Gastroesophageal sphincter (tissue), 4 donors: ENCODE results near the gene ZNF329. TPM values are rescaled to one million over a fixed set of nuclear protein-coding genes. Genes with fewer than 3 reads are reported as not detected.

Source experiments
- ATAC-seq: fragments of 150-250 bp; one replicate; pipeline ENCODE4 v1.9.1; 2016; ENCODE audit warnings: mild to moderate bottlenecking, moderate library complexity
- H3K27ac ChIP-seq, 4 donors: fragments of 200-600 bp; sonication (generic) in 3 of 4; 1 replicate in 3 of 4; 2 replicates in 1 of 4; pipeline ENCODE4 v1.5.1; 2016 to 2019
- H3K27me3 ChIP-seq: fragments of 200-600 bp; sonication (generic); one replicate; pipeline ENCODE4 v1.5.1; 2019
- H3K36me3 ChIP-seq, 2 donors: fragments of 200-600 bp; sonication (generic); one replicate each; pipeline ENCODE4 v1.5.1; 2019; ENCODE audit warnings: control low read depth in 1 of 2
- H3K4me1 ChIP-seq, 3 donors: fragments of 200-600 bp; sonication (generic); 1 replicate in 2 of 3; 2 replicates in 1 of 3; pipeline ENCODE4 v1.5.1; 2016 to 2019; ENCODE audit warnings: control low read depth in 2 of 3
- H3K4me3 ChIP-seq, 2 donors: fragments of 200-600 bp; sonication (generic); one replicate each; pipeline ENCODE4 v1.5.1; 2019; ENCODE audit warnings: mild to moderate bottlenecking in 1 of 2, moderate library complexity in 1 of 2
- H3K9me3 ChIP-seq, 3 donors: fragments of 200-600 bp; sonication (generic); one replicate each; pipeline ENCODE4 v1.5.1; 2017 to 2019; ENCODE audit warnings: control low read depth in 2 of 3
- EP300 ChIP-seq: sonication (generic); formaldehyde crosslinking; IDR thresholded peaks from one replicate; pipeline ENCODE4 v1.6.1; 2017; ENCODE audit warnings: antibody characterized with exemption, mild to moderate bottlenecking
- POLR2A ChIP-seq, 2 donors: fragments of 450-650 bp; IDR thresholded peaks; one replicate each; pipeline ENCODE4 v1.6.1; 2017; ENCODE audit warnings: antibody characterized with exemption in 2 of 2, mild to moderate bottlenecking in 2 of 2, moderate library complexity in 1 of 2
- POLR2AphosphoS5 ChIP-seq: sonication (generic); formaldehyde crosslinking; IDR thresholded peaks from one replicate; pipeline ENCODE4 v1.6.1; 2017; ENCODE audit warnings: antibody characterized with exemption
- WGBS, 2 donors: methylation state at CpG; one replicate each; pipeline ENCODE4 v1.1.5; 2018; ENCODE audit warnings: low coverage in 1 of 2; 5-methylcytosine and 5-hydroxymethylcytosine counted together
- total RNA-seq, 4 donors: library from RNA; depleted of rRNA; stranded (reverse); fragments of >200 nt; gene quantifications; one replicate each; pipeline ENCODE4 v1.1.0, GENCODE V29; 2016
- TF ChIP-seq, protein P1 (sequence below), 4 experiments: fragments of 200-600 bp in 2 of 4; fragments of 450-650 bp in 2 of 4; sonication (generic) in 1 of 4; IDR thresholded peaks; one replicate each; pipeline ENCODE4 v1.5.1; 2017 to 2019; ENCODE audit warnings: antibody characterized with exemption in 4 of 4, mild to moderate bottlenecking in 2 of 4, moderate library complexity in 2 of 4

ZNF329 gene
- total RNA-seq, 4 donors from 2014 or later: 8.4 to 14.8 (median 11.7) TPM

DNA sequence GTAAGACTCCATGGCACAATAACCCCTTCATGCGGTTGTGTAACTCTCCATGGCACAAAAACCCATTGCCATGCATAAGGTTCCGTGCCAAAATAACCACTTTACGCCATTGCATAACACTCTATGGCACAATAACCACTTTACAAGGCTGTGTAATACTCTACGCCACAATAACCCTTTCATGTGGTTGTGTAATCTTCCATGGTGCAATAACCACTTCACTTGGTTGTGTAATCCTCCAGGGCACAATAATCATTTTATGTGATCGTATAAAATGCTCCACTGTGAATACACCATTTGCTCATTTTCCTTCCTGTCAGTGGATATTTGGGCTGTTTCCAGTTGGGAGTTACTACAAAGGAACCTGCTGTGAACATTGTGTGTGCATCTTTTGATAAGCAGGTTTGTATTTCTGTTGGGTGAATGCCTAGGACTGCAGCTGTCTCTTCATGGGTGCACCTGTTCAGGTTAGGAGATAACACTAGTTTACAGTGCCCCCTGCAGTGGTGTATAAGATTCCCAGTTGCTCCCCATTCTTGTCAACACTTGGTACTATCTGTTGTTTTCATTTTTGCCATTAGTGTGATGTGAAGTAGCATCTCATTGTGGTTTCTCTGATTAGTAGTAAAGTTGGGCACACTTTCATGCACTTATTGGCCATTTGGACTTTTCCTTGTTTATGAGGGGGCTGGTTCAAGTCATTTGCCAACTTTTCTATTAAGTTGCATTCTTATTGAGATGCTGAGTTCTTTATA, 31.4 kb downstream of the ZNF329 start:
- Histone ChIP-seq H3K9me3 (peaks cover 0 to 100% (median 6%) of the 10 kb centered on the region in 3 donors), H3K27me3 (peaks cover 30% of the 10 kb centered on the region), H3K4me3 (no peak overlapping the region), H3K4me1 (no peaks in the 10 kb centered on the region), H3K27ac (no peak overlapping the region), H3K36me3 (peaks cover 0 to 15% of the 10 kb centered on the region in 2 donors)
- TF ChIP-seq POLR2A (IDR thresholded peaks at IDR 0.05): no peak
- TF ChIP-seq, protein P1, sequence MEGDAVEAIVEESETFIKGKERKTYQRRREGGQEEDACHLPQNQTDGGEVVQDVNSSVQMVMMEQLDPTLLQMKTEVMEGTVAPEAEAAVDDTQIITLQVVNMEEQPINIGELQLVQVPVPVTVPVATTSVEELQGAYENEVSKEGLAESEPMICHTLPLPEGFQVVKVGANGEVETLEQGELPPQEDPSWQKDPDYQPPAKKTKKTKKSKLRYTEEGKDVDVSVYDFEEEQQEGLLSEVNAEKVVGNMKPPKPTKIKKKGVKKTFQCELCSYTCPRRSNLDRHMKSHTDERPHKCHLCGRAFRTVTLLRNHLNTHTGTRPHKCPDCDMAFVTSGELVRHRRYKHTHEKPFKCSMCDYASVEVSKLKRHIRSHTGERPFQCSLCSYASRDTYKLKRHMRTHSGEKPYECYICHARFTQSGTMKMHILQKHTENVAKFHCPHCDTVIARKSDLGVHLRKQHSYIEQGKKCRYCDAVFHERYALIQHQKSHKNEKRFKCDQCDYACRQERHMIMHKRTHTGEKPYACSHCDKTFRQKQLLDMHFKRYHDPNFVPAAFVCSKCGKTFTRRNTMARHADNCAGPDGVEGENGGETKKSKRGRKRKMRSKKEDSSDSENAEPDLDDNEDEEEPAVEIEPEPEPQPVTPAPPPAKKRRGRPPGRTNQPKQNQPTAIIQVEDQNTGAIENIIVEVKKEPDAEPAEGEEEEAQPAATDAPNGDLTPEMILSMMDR (IDR thresholded peaks at IDR 0.05): no peak
- no peak for TF ChIP-seq POLR2AphosphoS5
- no peak for TF ChIP-seq EP300
- no peak for ATAC-seq
- WGBS, 2 donors: 76 to 86% methylated on average over 5 of the region's 5 CpGs

DNA sequence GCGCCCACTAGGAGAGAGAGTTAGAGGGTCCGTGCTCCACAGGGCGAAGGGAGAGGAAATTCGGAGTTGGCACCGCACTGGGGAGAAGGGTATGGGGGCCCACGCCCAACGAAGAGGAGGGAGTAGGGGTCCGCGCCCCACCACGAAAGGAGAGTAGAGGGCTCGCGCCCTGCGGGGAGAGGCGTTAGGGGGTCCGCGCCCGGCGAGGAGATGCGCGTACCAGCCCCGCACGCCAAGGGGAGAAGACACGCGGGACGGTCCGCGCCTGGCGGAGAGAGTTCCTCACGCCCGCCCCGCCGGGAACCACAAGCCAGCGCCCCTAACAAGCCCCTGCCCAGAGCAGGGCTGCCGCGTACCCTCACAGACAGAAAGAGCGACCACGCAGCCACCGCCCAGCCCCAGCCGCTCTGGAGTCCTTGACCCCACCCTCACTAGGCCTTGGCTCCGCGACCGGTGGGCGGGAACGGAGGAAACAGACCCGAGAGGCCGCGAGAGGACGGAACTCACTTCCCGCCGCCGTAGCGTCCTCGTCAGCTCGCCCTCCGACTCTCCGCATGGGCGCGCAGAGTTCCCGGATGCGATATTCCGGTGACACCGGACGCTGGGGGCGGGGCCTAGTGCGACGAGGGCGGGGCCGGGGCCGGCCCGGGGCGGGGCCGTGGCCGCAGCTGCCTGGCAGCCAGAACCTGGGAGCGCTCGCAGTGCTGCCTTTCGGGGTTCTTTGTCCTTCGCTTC, 32.6 kb downstream of the ZNF329 start:
- peaks cover 0 to 100% (median 6%) of the 10 kb centered on the region in 3 donors for H3K9me3 ChIP-seq
- ATAC-seq: no peak

DNA sequence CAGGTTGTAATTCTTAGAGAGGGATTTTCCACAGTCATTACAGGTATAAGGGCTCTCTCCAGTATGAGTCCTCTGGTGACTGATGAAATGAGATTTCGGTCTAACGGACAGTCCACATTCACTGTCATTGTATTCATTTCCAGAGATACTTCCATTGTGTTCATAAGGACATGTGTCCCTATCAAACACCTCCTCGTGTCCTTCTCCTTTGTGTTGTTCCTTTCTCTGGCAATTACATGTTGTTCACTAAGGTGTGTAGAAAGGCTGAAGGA, 42.1 kb downstream of the ZNF329 start:
- H3K27ac ChIP-seq: no peak overlapping the region
- peaks cover 0 to 99% (median 10%) of the 10 kb centered on the region in 3 donors for H3K9me3 ChIP-seq
- H3K36me3 ChIP-seq: no peaks in the 10 kb centered on the region
- WGBS, 2 donors: 79 to 100% methylated on average over 3 of the region's 3 CpGs
- H3K27me3 ChIP-seq: no peaks in the 10 kb centered on the region
- ATAC-seq: no peak
- TF ChIP-seq, protein P1 (IDR thresholded peaks at IDR 0.05): no peak
- TF ChIP-seq POLR2AphosphoS5: no peak
- TF ChIP-seq POLR2A (IDR thresholded peaks at IDR 0.05): no peak
- no peak for TF ChIP-seq EP300
- no peaks in the 10 kb centered on the region for H3K4me1 ChIP-seq
- no peak overlapping the region for H3K4me3 ChIP-seq

More for the DNA sequence above, 32.6 kb downstream of the ZNF329 start:
- Histone ChIP-seq H3K4me1 (no peaks in the 10 kb centered on the region), H3K4me3 (no peak overlapping the region), H3K36me3 (peaks cover 0 to 15% of the 10 kb centered on the region in 2 donors), H3K27me3 (peaks cover 30% of the 10 kb centered on the region), H3K27ac (no peak overlapping the region)
- WGBS, 2 donors: 4 to 5% methylated on average over 15 to 26 of the region's 77 CpGs
- no peak for TF ChIP-seq POLR2A (IDR thresholded peaks at IDR 0.05)
- no peak for TF ChIP-seq POLR2AphosphoS5
- TF ChIP-seq, protein P1 (IDR thresholded peaks at IDR 0.05): no peak
- TF ChIP-seq EP300: no peak

DNA sequence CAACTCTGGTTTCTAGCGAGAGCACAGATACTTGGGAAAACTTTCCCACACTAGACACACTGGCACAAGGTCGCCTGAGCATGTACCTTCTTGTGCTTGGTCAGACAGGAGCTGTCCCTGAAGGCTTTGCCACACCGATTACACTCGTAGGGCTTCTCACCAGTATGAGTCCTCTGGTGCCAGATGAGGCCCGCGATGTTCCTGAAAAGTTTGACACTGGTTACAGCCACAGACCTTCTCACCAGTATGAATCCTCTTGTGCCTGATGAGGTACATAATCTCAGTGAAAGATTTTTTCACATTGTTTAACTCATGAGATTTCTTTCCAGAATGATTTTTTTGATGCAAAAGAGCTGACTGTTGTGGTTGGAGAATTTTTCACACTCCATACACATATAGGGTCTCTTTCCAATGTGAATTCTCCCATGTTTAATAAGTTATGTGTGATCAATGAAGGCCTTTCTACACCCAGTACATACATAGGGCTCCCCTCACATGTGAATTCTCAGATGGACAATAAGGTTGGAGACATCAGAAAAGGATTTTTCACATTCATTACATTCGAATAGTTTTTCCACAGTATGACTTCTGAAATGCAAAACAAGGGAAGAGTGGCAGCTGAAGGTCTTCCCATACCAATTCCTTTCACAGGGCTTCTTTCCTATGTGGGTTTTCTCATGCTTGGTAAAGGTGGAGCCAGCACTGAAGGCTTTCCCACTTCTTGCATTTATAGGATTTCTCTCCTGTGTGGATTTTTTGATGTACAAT, 42.6 kb downstream of the ZNF329 start:
- WGBS, 2 donors: 82 to 89% methylated on average over 3 to 7 of the region's 7 CpGs
- Histone ChIP-seq H3K9me3 (peaks cover 0 to 99% (median 10%) of the 10 kb centered on the region in 3 donors), H3K27ac (no peak overlapping the region), H3K4me1 (no peaks in the 10 kb centered on the region), H3K27me3 (no peaks in the 10 kb centered on the region), H3K4me3 (no peak overlapping the region), H3K36me3 (no peaks in the 10 kb centered on the region)
- TF ChIP-seq POLR2A (IDR thresholded peaks at IDR 0.05): no peak
- TF ChIP-seq POLR2AphosphoS5: no peak
- TF ChIP-seq, protein P1 (IDR thresholded peaks at IDR 0.05): no peak
- no peak for TF ChIP-seq EP300
- ATAC-seq: no peak
